PC-3 (cell line): ENCODE measurements around the gene USF1. TPM values are rescaled to one million over a fixed set of nuclear protein-coding genes. Genes with fewer than 3 reads are reported as not detected.

ENCODE experiments used
- ATAC-seq: fragments of 200-7000 bp; cut with Tn5 transposase; 2 replicates; pipeline ENCODE4 v1.9.1; 2020; ENCODE audit warnings: mild to moderate bottlenecking, moderate library complexity
- BruUV-seq: library from RNA; stranded (reverse); fragments of 400-500 nt; replicated peaks from 2 replicates; lab custom pipeline; 2021; lab: Mats Ljungman, UMichigan
- CTCF ChIA-PET: fragments of 300-600 bp; sonication (Branson Sonifier 250); formaldehyde crosslinking; loops from one replicate; lab custom pipeline; 2022; ENCODE audit warnings: antibody characterized with exemption; lab: Charles Lee
- POLR2A ChIA-PET: fragments of 300-600 bp; sonication (Branson Sonifier 250); formaldehyde crosslinking; loops from one replicate; lab custom pipeline; 2022; ENCODE audit warnings: antibody characterized with exemption; ENCODE audit not compliant: unreplicated experiment; lab: Charles Lee
- DNase-seq: peaks from one replicate; pipeline ENCODE4 v3.0.0-alpha.2; 2015
- H2AFZ ChIP-seq: fragments of 300-600 bp; sonication (generic); 2 replicates; pipeline ENCODE4 v1.6.0; 2016; ENCODE audit warnings: antibody characterized with exemption, low read length
- H3F3A ChIP-seq: fragments of 300-600 bp; sonication (generic); one replicate; pipeline ENCODE4 v1.6.0; 2017; ENCODE audit warnings: antibody characterized with exemption, low read length, control low read depth, mild to moderate bottlenecking; ENCODE audit not compliant: unreplicated experiment
- H3K27ac ChIP-seq: fragments of 300-600 bp; sonication (generic); 2 replicates; pipeline ENCODE4 v1.5.1; 2016; ENCODE audit warnings: mild to moderate bottlenecking, low read length
- H3K27me3 ChIP-seq: fragments of 300-600 bp; sonication (generic); 2 replicates; pipeline ENCODE4 v1.6.1; 2016; ENCODE audit warnings: low read length, mixed read lengths
- H3K36me3 ChIP-seq: fragments of 300-600 bp; sonication (generic); 2 replicates; pipeline ENCODE4 v1.6.1; 2016; ENCODE audit warnings: low read depth, mixed run types, low read length, mixed read lengths
- H3K4me1 ChIP-seq: fragments of 300-600 bp; sonication (generic); 2 replicates; pipeline ENCODE4 v1.5.1; 2016; ENCODE audit warnings: low read length; ENCODE audit not compliant: insufficient read depth
- H3K4me2 ChIP-seq: fragments of 300-600 bp; sonication (generic); 2 replicates; pipeline ENCODE4 v1.6.0; 2016; ENCODE audit warnings: low read length
- H3K4me3 ChIP-seq: fragments of 300-600 bp; sonication (generic); 2 replicates; pipeline ENCODE4 v1.5.1; 2016; ENCODE audit warnings: mild to moderate bottlenecking, low read length, mixed read lengths
- H3K79me2 ChIP-seq: fragments of 300-600 bp; sonication (generic); 2 replicates; pipeline ENCODE4 v1.6.1; 2017; ENCODE audit warnings: low read length, mixed read lengths
- H3K9ac ChIP-seq: fragments of 300-600 bp; sonication (generic); 2 replicates; pipeline ENCODE4 v1.6.0; 2016; ENCODE audit warnings: mild to moderate bottlenecking, low read length
- H3K9me2 ChIP-seq: fragments of 300-600 bp; sonication (generic); replicated peaks from 2 replicates; pipeline ENCODE4 v1.6.1; 2016; ENCODE audit warnings: mixed run types, low read length, mixed read lengths
- H3K9me3 ChIP-seq: fragments of 300-600 bp; sonication (generic); 2 replicates; pipeline ENCODE4 v1.6.1; 2016; ENCODE audit warnings: low read length, mixed read lengths
- H4K20me1 ChIP-seq: fragments of 300-600 bp; sonication (generic); 2 replicates; pipeline ENCODE4 v1.6.1; 2016; ENCODE audit warnings: low read length, mixed read lengths
- EZH2 ChIP-seq: fragments of 300-600 bp; sonication (generic); IDR thresholded peaks from one replicate; pipeline ENCODE4 v1.6.1; 2017; ENCODE audit warnings: antibody characterized with exemption, mild to moderate bottlenecking, low read length; ENCODE audit not compliant: unreplicated experiment
- EZH2phosphoT487 ChIP-seq: fragments of 300-600 bp; sonication (generic); IDR thresholded peaks from 2 replicates; pipeline ENCODE4 v1.6.1; 2018; ENCODE audit warnings: mild to moderate bottlenecking, antibody characterized with exemption, low read length, borderline replicate concordance
- intact Hi-C: fragments of 100-400 bp; cut with micrococcal nuclease; formaldehyde crosslinking; loops from 2 replicates; pipeline ENCODE4 v1.9.0; 2023
- total RNA-seq: library from RNA; depleted of rRNA; stranded (reverse); fragments of >200 nt; gene quantifications from 2 replicates; pipeline ENCODE4 v1.2.3, GENCODE V29; 2014
- TF ChIP-seq, protein P1 (sequence below): fragments of 300-600 bp; sonication (generic); conservative IDR thresholded peaks from 2 replicates; pipeline ENCODE4 v1.5.1; 2017; ENCODE audit warnings: antibody characterized with exemption, low read depth, mild to moderate bottlenecking, low read length

The USF1 gene
- total RNA-seq, 1 experiment from 2014 or later, result 113 TPM

GRCh38 chr1:161091093-161091492, 45.3 kb upstream of the USF1 start:
- ChIA-PET CTCF (no interaction called here), POLR2A (no interaction called here)
- no peaks in the 10 kb centered on the region for H4K20me1 ChIP-seq
- TF ChIP-seq, protein P1, sequence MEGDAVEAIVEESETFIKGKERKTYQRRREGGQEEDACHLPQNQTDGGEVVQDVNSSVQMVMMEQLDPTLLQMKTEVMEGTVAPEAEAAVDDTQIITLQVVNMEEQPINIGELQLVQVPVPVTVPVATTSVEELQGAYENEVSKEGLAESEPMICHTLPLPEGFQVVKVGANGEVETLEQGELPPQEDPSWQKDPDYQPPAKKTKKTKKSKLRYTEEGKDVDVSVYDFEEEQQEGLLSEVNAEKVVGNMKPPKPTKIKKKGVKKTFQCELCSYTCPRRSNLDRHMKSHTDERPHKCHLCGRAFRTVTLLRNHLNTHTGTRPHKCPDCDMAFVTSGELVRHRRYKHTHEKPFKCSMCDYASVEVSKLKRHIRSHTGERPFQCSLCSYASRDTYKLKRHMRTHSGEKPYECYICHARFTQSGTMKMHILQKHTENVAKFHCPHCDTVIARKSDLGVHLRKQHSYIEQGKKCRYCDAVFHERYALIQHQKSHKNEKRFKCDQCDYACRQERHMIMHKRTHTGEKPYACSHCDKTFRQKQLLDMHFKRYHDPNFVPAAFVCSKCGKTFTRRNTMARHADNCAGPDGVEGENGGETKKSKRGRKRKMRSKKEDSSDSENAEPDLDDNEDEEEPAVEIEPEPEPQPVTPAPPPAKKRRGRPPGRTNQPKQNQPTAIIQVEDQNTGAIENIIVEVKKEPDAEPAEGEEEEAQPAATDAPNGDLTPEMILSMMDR, result no peak
- TF ChIP-seq EZH2 (no peak), EZH2phosphoT487 (no peak)
- no peaks in the 10 kb centered on the region for H3K9me2 ChIP-seq
- H3K4me3 ChIP-seq, result no peak overlapping the region
- no peak overlapping the region for H2AFZ ChIP-seq
- H3K36me3 ChIP-seq, result no peaks in the 10 kb centered on the region
- no peak overlapping the region for H3K27ac ChIP-seq
- ATAC-seq (no peak), DNase-seq (no peak)
- no peak overlapping the region for H3K9ac ChIP-seq
- no peaks in the 10 kb centered on the region for H3F3A ChIP-seq
- no peaks in the 10 kb centered on the region for H3K27me3 ChIP-seq
- H3K4me2 ChIP-seq, result no peak overlapping the region
- H3K79me2 ChIP-seq, result peaks cover 23% of the 10 kb centered on the region
- BruUV-seq, result no TSS peak
- intact Hi-C loops, result no loop called here
- H3K9me3 ChIP-seq, result no peaks in the 10 kb centered on the region
- peaks cover 59% of the 10 kb centered on the region for H3K4me1 ChIP-seq

- H3K4me1 ChIP-seq, result peaks cover 63% of the 10 kb centered on the region
- BruUV-seq, result no TSS peak
Measured at GRCh38 chr1:161090617-161091016, 44.8 kb upstream of the USF1 start.

GRCh38 chr1:161089938-161090337, 44.2 kb upstream of the USF1 start:
- Histone ChIP-seq H4K20me1 (no peaks in the 10 kb centered on the region), H3K4me3 (no peak overlapping the region), H3K4me1 (peaks cover 70% of the 10 kb centered on the region), H3K79me2 (peaks cover 26% of the 10 kb centered on the region), H3K4me2 (peak overlapping the region; percentile 83), H2AFZ (peak overlapping the region; percentile 41; the same call in 1 of the 2 replicates), H3K9ac (0 out of 2 replicates have a peak overlapping the region, but pooled peaks have one; percentile 68), H3K36me3 (no peaks in the 10 kb centered on the region), H3K9me2 (no peaks in the 10 kb centered on the region), H3K27me3 (no peaks in the 10 kb centered on the region), H3K9me3 (no peaks in the 10 kb centered on the region), H3K27ac (peak overlapping the region; percentile 80), H3F3A (no peaks in the 10 kb centered on the region)
- DNase-seq (no peak), ATAC-seq (no peak)
- ChIA-PET POLR2A (no interaction called here), CTCF (no interaction called here)
- TF ChIP-seq, protein P1, result no peak
- TF ChIP-seq EZH2phosphoT487 (no peak), EZH2 (no peak)
- no TSS peak for BruUV-seq
- intact Hi-C loops, result no loop called here

More at GRCh38 chr1:161090617-161091016, 44.8 kb upstream of the USF1 start:
- Histone ChIP-seq H3K9me2 (no peaks in the 10 kb centered on the region), H3K4me3 (no peak overlapping the region), H3K27me3 (no peaks in the 10 kb centered on the region), H4K20me1 (no peaks in the 10 kb centered on the region), H3K9me3 (no peaks in the 10 kb centered on the region), H3K4me2 (no peak overlapping the region), H3F3A (no peaks in the 10 kb centered on the region), H2AFZ (no peak overlapping the region), H3K79me2 (peaks cover 26% of the 10 kb centered on the region), H3K27ac (no peak overlapping the region), H3K36me3 (no peaks in the 10 kb centered on the region), H3K9ac (no peak overlapping the region)
- intact Hi-C loops, result no loop called here
- TF ChIP-seq, protein P1, result no peak
- no peak for TF ChIP-seq EZH2phosphoT487
- TF ChIP-seq EZH2, result no peak
- ATAC-seq (no peak), DNase-seq (no peak)
- CTCF ChIA-PET, result no interaction called here
- POLR2A ChIA-PET, result no interaction called here
